K562 (cell line): Measurements from ENCODE around the gene MYOZ2. TPM values are rescaled to one million over a fixed set of nuclear protein-coding genes. Genes with fewer than 3 reads are reported as not detected.

Experiments used
- ATAC-seq: fragments of 200-7000 bp; cut with Tn5 transposase; 3 replicates; pipeline ENCODE4 v1.9.1; 2020; ENCODE audit warnings: moderate library complexity
- BruUV-seq: library from RNA; stranded (reverse); fragments of 400-500 nt; replicated peaks from 2 replicates; lab custom pipeline; 2021; lab: Mats Ljungman, UMichigan
- CTCF ChIA-PET: fragments of 300-600 bp; formaldehyde crosslinking; extraction: SDS; loops from one replicate; lab custom pipeline; 2021; ENCODE audit warnings: low intra/inter-chr PET ratio; lab: Yijun Ruan, JAX
- POLR2A ChIA-PET: fragments of 300-600, 350-650 bp; sonication (Branson Sonifier 250); formaldehyde crosslinking; extraction: SDS; loops from one replicate; lab custom pipeline; 2021; ENCODE audit warnings: antibody characterized with exemption, inconsistent platforms; lab: Yijun Ruan, JAX
- DNase-seq, 4 experiments: peaks; one replicate each; pipeline versions ENCODE4 v3.0.0 to v3.0.0-alpha.2; 2011 to 2018; ENCODE audit warnings: low spot score in 3 of 4, mixed read lengths in 3 of 4; ENCODE audit errors: extremely low read depth in 1 of 4
- FAIRE-seq: peaks from 2 replicates; lab custom pipeline; 2011; peaks lifted over from hg19 to GRCh38; lab: Jason Lieb, UNC
- H2AFZ ChIP-seq: 2 replicates; pipeline ENCODE4 v1.6.0; 2011; ENCODE audit warnings: low read depth, low read length, control low read depth, inconsistent platforms
- H3K27ac ChIP-seq: fragments of 200-600 bp; 3 replicates; pipeline ENCODE4 v1.8.0; 2011; ENCODE audit warnings: low read depth, mild to moderate bottlenecking, control low read depth, inconsistent platforms, low read length, moderate library complexity, mixed read lengths; ENCODE audit errors: extremely low read depth
- H3K27me3 ChIP-seq, 2 experiments: fragments of 300-600 bp in 1 of 2; 2 replicates in 1 of 2; 3 replicates in 1 of 2; pipeline versions ENCODE4 v1.6.0 to v1.8.0; 2011; ENCODE audit warnings: inconsistent platforms in 2 of 2, low read length in 2 of 2, mild to moderate bottlenecking in 1 of 2, mixed read lengths in 1 of 2, moderate library complexity in 1 of 2; ENCODE audit not compliant: control insufficient read depth in 2 of 2, insufficient read depth in 2 of 2
- H3K36me3 ChIP-seq: fragments of 300-600 bp; 3 replicates; pipeline ENCODE4 v1.8.0; 2011; ENCODE audit warnings: mild to moderate bottlenecking, low read length, inconsistent platforms; ENCODE audit not compliant: control insufficient read depth, insufficient read depth
- H3K4me1 ChIP-seq, 2 experiments: fragments of 200-600 bp in 1 of 2; replicated peaks in 1 of 2; 2 replicates in 1 of 2; 3 replicates in 1 of 2; pipeline versions ENCODE4 v1.5.1 to v1.8.0; 2011; ENCODE audit warnings: inconsistent platforms in 2 of 2, low read length in 2 of 2, mild to moderate bottlenecking in 1 of 2, mixed read lengths in 1 of 2, moderate library complexity in 1 of 2; ENCODE audit not compliant: control insufficient read depth in 2 of 2, insufficient read depth in 2 of 2
- H3K4me2 ChIP-seq: 2 replicates; pipeline ENCODE4 v1.6.1; 2011; ENCODE audit warnings: low read length, control low read depth, inconsistent platforms, mixed read lengths; ENCODE audit not compliant: insufficient read depth
- H3K4me3 ChIP-seq: fragments of 200-600 bp; sonication (generic), shearing (Covaris generic); 2 replicates; pipeline ENCODE4 v1.5.1; 2016; ENCODE audit warnings: control low read depth, inconsistent platforms
- H3K79me2 ChIP-seq: fragments of 200-600 bp; 3 replicates; pipeline ENCODE4 v1.8.0; 2011; ENCODE audit warnings: low read length, inconsistent platforms; ENCODE audit not compliant: control insufficient read depth, insufficient read depth
- H3K9ac ChIP-seq, 2 experiments: 2 replicates each; pipeline versions ENCODE4 v1.6.0 to v1.6.1; 2011; ENCODE audit warnings: low read depth in 2 of 2, low read length in 2 of 2, control low read depth in 1 of 2, inconsistent platforms in 1 of 2, mild to moderate bottlenecking in 1 of 2, mixed read lengths in 1 of 2; ENCODE audit not compliant: insufficient read depth in 1 of 2
- H3K9me1 ChIP-seq: one replicate; pipeline ENCODE4 v1.6.0; 2011; ENCODE audit warnings: inconsistent platforms, mild to moderate bottlenecking, low read length, moderate library complexity; ENCODE audit not compliant: control insufficient read depth, insufficient read depth
- H3K9me3 ChIP-seq: replicated peaks from 2 replicates; pipeline ENCODE4 v1.5.1; 2011; ENCODE audit warnings: low read depth, low read length, inconsistent platforms; ENCODE audit not compliant: control insufficient read depth, insufficient read depth
- H4K20me1 ChIP-seq: replicated peaks from 2 replicates; pipeline ENCODE4 v1.6.1; 2011; ENCODE audit warnings: low read length, inconsistent platforms, mixed read lengths; ENCODE audit not compliant: control insufficient read depth, insufficient read depth
- ATF1 ChIP-seq, 2 experiments: fragments of 450-650 bp in 1 of 2; IDR thresholded peaks; 2 replicates each; pipeline ENCODE4 v1.6.1; 2016; ENCODE audit warnings: missing compliant biosample characterization in 1 of 2, missing genetic modification characterization in 1 of 2
- ATF7 ChIP-seq: fragments of 450-650 bp; IDR thresholded peaks from 2 replicates; pipeline ENCODE4 v1.7.1; 2014; ENCODE audit warnings: mild to moderate bottlenecking, moderate library complexity
- CCAR2 ChIP-seq: fragments of 200-400 bp; formaldehyde crosslinking; IDR thresholded peaks from 2 replicates; pipeline ENCODE4 v1.6.1; 2017; ENCODE audit warnings: mild to moderate bottlenecking, low read depth, low read length
- ELF4 ChIP-seq: fragments of 450-650 bp; formaldehyde crosslinking; IDR thresholded peaks from 2 replicates; pipeline ENCODE4 v1.4.0; 2022; ENCODE audit warnings: missing genetic modification characterization
- FOXJ3 ChIP-seq: sonication (generic); formaldehyde crosslinking; IDR thresholded peaks from 2 replicates; pipeline ENCODE4 v1.4.0; 2020; ENCODE audit warnings: mild to moderate bottlenecking, missing genetic modification reagents
- LCOR ChIP-seq: sonication (generic); formaldehyde crosslinking; IDR thresholded peaks from 2 replicates; pipeline ENCODE4 v1.8.0; 2022; ENCODE audit warnings: mild to moderate bottlenecking, missing genetic modification reagents
- MIER1 ChIP-seq: fragments of 450-650 bp; IDR thresholded peaks from 2 replicates; pipeline ENCODE4 v1.6.1; 2016; ENCODE audit warnings: antibody characterized with exemption, mild to moderate bottlenecking, low read depth
- TFAM ChIP-seq: fragments of 250-450 bp; sonication (Bioruptor Pico); conservative IDR thresholded peaks from 2 replicates; pipeline ENCODE4 v1.5.0; 2021; ENCODE audit warnings: mild to moderate bottlenecking, moderate library complexity
- U2AF2 ChIP-seq: fragments of 200-400 bp; formaldehyde crosslinking; optimal IDR thresholded peaks from 2 replicates; pipeline ENCODE3; 2017; ENCODE audit warnings: low read depth, mild to moderate bottlenecking, low read length
- ZNF121 ChIP-seq: sonication (generic); formaldehyde crosslinking; conservative IDR thresholded peaks from 2 replicates; pipeline ENCODE4 v1.8.0; 2022; ENCODE audit warnings: missing genetic modification reagents
- ZNF347 ChIP-seq: fragments of 450-650 bp; formaldehyde crosslinking; IDR thresholded peaks from 2 replicates; pipeline ENCODE4 v1.4.0; 2020; ENCODE audit warnings: low read depth, mild to moderate bottlenecking, moderate library complexity
- WGBS: fragments of 100-300 bp; shearing (Covaris generic); methylation state at CpG from one replicate; pipeline ENCODE4 v1.1.6; 2016; ENCODE audit warnings: low coverage, mixed read lengths; ENCODE audit not compliant: insufficient coverage; ENCODE audit errors: missing lambda C conversion rate; 5-methylcytosine and 5-hydroxymethylcytosine counted together
- in situ Hi-C: fragments of 300-500 bp; cut with MboI; formaldehyde crosslinking; loops from 4 replicates; pipeline ENCODE4 v1.15.0; 2018; ENCODE audit warnings: inconsistent platforms, mixed read lengths
- intact Hi-C: fragments of 100-400 bp; cut with micrococcal nuclease; formaldehyde crosslinking; loops from 2 replicates; pipeline ENCODE4 v1.14.2; 2022
- polyA plus RNA-seq, 8 experiments: library from polyadenylated mRNA; depleted of rRNA in 4 of 8; stranded (reverse) in 5 of 8; unstranded in 3 of 8; fragments of >200 nt; fragmentation: Nextera tagmentation in 2 of 8; fragmentation: Illumina TruSeq in 1 of 8; extraction: Ambion mirVana in 2 of 8; extraction: Trizol in 1 of 8; gene quantifications; 2 replicates each; pipeline versions ENCODE4 v1.2.1 to v1.2.3, GENCODE V29; 2011 to 2014; ENCODE audit warnings: inconsistent platforms in 1 of 8, missing spikeins in 1 of 8
- total RNA-seq, 7 experiments: library from RNA; depleted of rRNA in 6 of 7; stranded (reverse); fragments of >200 nt in 6 of 7; fragmentation: Illumina TruSeq in 2 of 7; extraction: Trizol in 2 of 7; gene quantifications; 2 replicates each; pipeline versions ENCODE4 v1.2.1 to v1.2.3, GENCODE V29; 2011 to 2021; ENCODE audit warnings: low replicate concordance in 1 of 7
- TF ChIP-seq, protein P1 (sequence below): fragments of 450-650 bp; formaldehyde crosslinking; IDR thresholded peaks from 2 replicates; pipeline ENCODE4 v1.4.0; 2020; ENCODE audit warnings: mild to moderate bottlenecking
- TF ChIP-seq, protein P2 (sequence below): fragments of 450-650 bp; formaldehyde crosslinking; conservative IDR thresholded peaks from 2 replicates; pipeline ENCODE4 v1.4.0; 2022; ENCODE audit warnings: mild to moderate bottlenecking, missing genetic modification characterization
- TF ChIP-seq, protein P3 (sequence below), 2 experiments: IDR thresholded peaks; 2 replicates each; pipeline ENCODE4 v1.6.1; 2012; ENCODE audit warnings: improper control_type of control experiment in 2 of 2, low read depth in 2 of 2, low read length in 2 of 2, borderline replicate concordance in 1 of 2

Gene MYOZ2
- total and polyA plus RNA-seq, 9 of the 15 experiments (the other 6 are each of a cell fraction or from before 2014, with no cell fraction given), result not detected

DNA sequence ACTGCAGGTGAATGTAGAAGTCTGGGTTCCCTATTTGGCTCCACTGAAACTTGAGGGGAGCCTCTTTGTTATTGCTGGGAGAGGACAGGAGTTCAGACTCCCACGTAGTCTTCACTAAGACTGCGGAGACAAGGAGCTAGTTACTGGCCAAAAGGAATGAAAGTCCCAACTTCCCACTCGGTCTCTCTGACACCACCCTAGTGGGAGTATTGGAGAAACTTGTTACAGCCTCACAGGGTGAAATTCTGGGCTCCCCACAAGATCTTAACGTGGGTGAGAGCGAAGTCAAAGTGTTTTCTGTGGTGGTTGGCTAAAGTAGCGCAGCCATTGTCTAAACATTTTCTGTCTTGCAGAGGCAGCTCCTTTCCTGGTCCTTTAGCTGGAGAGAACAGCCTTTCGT is 13.5 kb downstream of the MYOZ2 start:
- no TSS peak for BruUV-seq
- Histone ChIP-seq H3K9me3 (no peaks in the 10 kb centered on the region), H3K4me3 (no peak overlapping the region), H2AFZ (no peak overlapping the region), H3K4me2 (no peak overlapping the region), H3K36me3 (no peaks in the 10 kb centered on the region), H4K20me1 (no peaks in the 10 kb centered on the region), H3K4me1 (no peaks in the 10 kb centered on the region), H3K9ac (no peak overlapping the region), H3K79me2 (no peaks in the 10 kb centered on the region), H3K9me1 (no peaks in the 10 kb centered on the region), H3K27me3 (no peaks in the 10 kb centered on the region), H3K27ac (no peak overlapping the region)
- intact Hi-C loops (no loop called here), in situ Hi-C loops (no loop called here)
- ATAC-seq (no peak), FAIRE-seq (no peak), DNase-seq (no peak)
- WGBS, result 0% methylated on average over 7 of the region's 7 CpGs
- ChIA-PET POLR2A (no interaction called here), CTCF (no interaction called here)
- TF ChIP-seq FOXJ3 (CRISPR knock-in tag) (no peak), ZNF121 (CRISPR knock-in tag) (no peak), ATF7 (no peak), ZNF347 (CRISPR knock-in tag) (no peak), CCAR2 (no peak), TFAM (CRISPR knock-in tag) (no peak), MIER1 (no peak), U2AF2 (no peak), ELF4 (no peak), ATF1 (CRISPR knock-in tag; IDR thresholded peaks at IDR 0.05) (no peak), ATF1 (tag; IDR thresholded peaks at IDR 0.05) (no peak), LCOR (CRISPR knock-in tag) (no peak)
- TF ChIP-seq, protein P1, sequence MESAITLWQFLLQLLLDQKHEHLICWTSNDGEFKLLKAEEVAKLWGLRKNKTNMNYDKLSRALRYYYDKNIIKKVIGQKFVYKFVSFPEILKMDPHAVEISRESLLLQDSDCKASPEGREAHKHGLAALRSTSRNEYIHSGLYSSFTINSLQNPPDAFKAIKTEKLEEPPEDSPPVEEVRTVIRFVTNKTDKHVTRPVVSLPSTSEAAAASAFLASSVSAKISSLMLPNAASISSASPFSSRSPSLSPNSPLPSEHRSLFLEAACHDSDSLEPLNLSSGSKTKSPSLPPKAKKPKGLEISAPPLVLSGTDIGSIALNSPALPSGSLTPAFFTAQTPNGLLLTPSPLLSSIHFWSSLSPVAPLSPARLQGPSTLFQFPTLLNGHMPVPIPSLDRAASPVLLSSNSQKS (CRISPR knock-in tag), result no peak
- TF ChIP-seq, protein P2, sequence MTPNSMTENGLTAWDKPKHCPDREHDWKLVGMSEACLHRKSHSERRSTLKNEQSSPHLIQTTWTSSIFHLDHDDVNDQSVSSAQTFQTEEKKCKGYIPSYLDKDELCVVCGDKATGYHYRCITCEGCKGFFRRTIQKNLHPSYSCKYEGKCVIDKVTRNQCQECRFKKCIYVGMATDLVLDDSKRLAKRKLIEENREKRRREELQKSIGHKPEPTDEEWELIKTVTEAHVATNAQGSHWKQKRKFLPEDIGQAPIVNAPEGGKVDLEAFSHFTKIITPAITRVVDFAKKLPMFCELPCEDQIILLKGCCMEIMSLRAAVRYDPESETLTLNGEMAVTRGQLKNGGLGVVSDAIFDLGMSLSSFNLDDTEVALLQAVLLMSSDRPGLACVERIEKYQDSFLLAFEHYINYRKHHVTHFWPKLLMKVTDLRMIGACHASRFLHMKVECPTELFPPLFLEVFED (CRISPR knock-in tag), result no peak
- TF ChIP-seq, protein P3, sequence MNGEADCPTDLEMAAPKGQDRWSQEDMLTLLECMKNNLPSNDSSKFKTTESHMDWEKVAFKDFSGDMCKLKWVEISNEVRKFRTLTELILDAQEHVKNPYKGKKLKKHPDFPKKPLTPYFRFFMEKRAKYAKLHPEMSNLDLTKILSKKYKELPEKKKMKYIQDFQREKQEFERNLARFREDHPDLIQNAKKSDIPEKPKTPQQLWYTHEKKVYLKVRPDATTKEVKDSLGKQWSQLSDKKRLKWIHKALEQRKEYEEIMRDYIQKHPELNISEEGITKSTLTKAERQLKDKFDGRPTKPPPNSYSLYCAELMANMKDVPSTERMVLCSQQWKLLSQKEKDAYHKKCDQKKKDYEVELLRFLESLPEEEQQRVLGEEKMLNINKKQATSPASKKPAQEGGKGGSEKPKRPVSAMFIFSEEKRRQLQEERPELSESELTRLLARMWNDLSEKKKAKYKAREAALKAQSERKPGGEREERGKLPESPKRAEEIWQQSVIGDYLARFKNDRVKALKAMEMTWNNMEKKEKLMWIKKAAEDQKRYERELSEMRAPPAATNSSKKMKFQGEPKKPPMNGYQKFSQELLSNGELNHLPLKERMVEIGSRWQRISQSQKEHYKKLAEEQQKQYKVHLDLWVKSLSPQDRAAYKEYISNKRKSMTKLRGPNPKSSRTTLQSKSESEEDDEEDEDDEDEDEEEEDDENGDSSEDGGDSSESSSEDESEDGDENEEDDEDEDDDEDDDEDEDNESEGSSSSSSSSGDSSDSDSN (IDR thresholded peaks at IDR 0.05; ENCODE audit: borderline replicate concordance in 1 of 2, low read depth in 2 of 2, low read length in 2 of 2), result no peak
